Subcutaneous abdominal adipose tissue (tissue), 5 donors: Measurements from ENCODE around the gene PEX14.

Experiments used
- H3K27ac ChIP-seq: one replicate; pipeline ENCODE4 v1.7.0; 2013; ENCODE audit warnings: low read depth, mild to moderate bottlenecking, inconsistent platforms, low read length, moderate library complexity
- H3K27me3 ChIP-seq, 5 donors: one replicate each; pipeline ENCODE4 v1.7.0; 2013; ENCODE audit warnings: low read length in 5 of 5, inconsistent platforms in 1 of 5; ENCODE audit not compliant: control insufficient read depth in 5 of 5, insufficient read depth in 4 of 5
- H3K36me3 ChIP-seq, 5 donors: one replicate each; pipeline ENCODE4 v1.7.0; 2013; ENCODE audit warnings: low read length in 5 of 5; ENCODE audit not compliant: control insufficient read depth in 5 of 5, insufficient read depth in 5 of 5
- H3K4me1 ChIP-seq, 5 donors: one replicate each; pipeline ENCODE4 v1.7.0; 2013; ENCODE audit warnings: low read length in 5 of 5, mild to moderate bottlenecking in 3 of 5, moderate library complexity in 1 of 5; ENCODE audit not compliant: control insufficient read depth in 5 of 5, insufficient read depth in 5 of 5
- H3K4me3 ChIP-seq, 5 donors: one replicate each; pipeline ENCODE4 v1.7.0; 2013; ENCODE audit warnings: low read length in 5 of 5, low read depth in 1 of 5
- H3K9ac ChIP-seq, 5 donors: one replicate each; pipeline ENCODE4 v1.7.0; 2013; ENCODE audit warnings: low read length in 5 of 5, mild to moderate bottlenecking in 4 of 5, moderate library complexity in 3 of 5
- H3K9me3 ChIP-seq, 5 donors: one replicate each; pipeline ENCODE4 v1.7.0; 2013; ENCODE audit warnings: low read length in 5 of 5; ENCODE audit not compliant: control insufficient read depth in 5 of 5
- donor health status: healthy.
- donor health status: healthy.
- donor health status: healthy.
- donor health status: healthy.
- donor health status: healthy.

The PEX14 gene

DNA sequence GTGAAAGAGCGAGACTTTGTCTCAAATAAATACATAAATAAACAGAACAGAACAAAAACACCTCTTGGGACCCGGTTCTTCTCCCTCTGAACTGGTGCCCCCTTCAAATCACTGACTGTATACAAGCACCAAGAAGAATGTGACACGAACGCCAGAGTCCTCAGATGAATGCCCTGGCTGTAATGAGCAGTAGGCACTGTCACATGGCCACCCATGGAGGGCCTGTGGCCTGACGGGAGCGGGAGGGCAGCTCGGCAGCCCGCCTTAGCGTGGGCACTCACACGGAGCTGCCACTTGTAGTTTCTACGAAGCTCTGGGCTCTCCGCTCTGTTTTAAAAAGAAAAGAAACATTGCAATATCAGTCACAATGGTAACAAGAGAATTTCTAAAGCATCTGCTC lies 146.0 kb downstream of the PEX14 start:
- peaks cover 2 to 66% (median 52%) of the 10 kb centered on the region in 5 donors for H3K36me3 ChIP-seq
- H3K27ac ChIP-seq: no peak overlapping the region
- no peaks in the 10 kb centered on the region for H3K9me3 ChIP-seq
- peaks cover 0 to 12% (median 2%) of the 10 kb centered on the region in 5 donors for H3K4me1 ChIP-seq
- H3K4me3 ChIP-seq: no peak overlapping the region
- H3K27me3 ChIP-seq: no peaks in the 10 kb centered on the region
- H3K9ac ChIP-seq: no peak overlapping the region

GRCh38 chr1:10621906-10622305 lies 147.2 kb downstream of the PEX14 start:
- Histone ChIP-seq H3K4me3 (no peak overlapping the region), H3K36me3 (peaks cover 2 to 64% (median 46%) of the 10 kb centered on the region in 5 donors), H3K27ac (no peak overlapping the region), H3K9ac (no peak overlapping the region), H3K9me3 (no peaks in the 10 kb centered on the region), H3K27me3 (no peaks in the 10 kb centered on the region), H3K4me1 (peaks cover 0 to 18% (median 5%) of the 10 kb centered on the region in 5 donors)

- H3K27ac ChIP-seq: no peak overlapping the region
- no peaks in the 10 kb centered on the region for H3K27me3 ChIP-seq
- no peak overlapping the region for H3K4me3 ChIP-seq
- peaks cover 0 to 18% (median 5%) of the 10 kb centered on the region in 5 donors for H3K4me1 ChIP-seq
- H3K9ac ChIP-seq: no peak overlapping the region
- peaks cover 2 to 64% (median 47%) of the 10 kb centered on the region in 5 donors for H3K36me3 ChIP-seq
- H3K9me3 ChIP-seq: no peaks in the 10 kb centered on the region
These were observed 148.3 kb downstream of the PEX14 start for GRCh38 chr1:10622910-10623685.

GRCh38 chr1:10623686-10624145 lies 149.0 kb downstream of the PEX14 start:
- Histone ChIP-seq H3K9me3 (no peaks in the 10 kb centered on the region), H3K36me3 (peaks cover 2 to 63% (median 41%) of the 10 kb centered on the region in 5 donors), H3K27ac (no peak overlapping the region), H3K27me3 (no peaks in the 10 kb centered on the region), H3K9ac (no peak overlapping the region), H3K4me3 (no peak overlapping the region), H3K4me1 (peaks cover 0 to 20% (median 5%) of the 10 kb centered on the region in 5 donors)

GRCh38 chr1:10624256-10625050 lies 149.7 kb downstream of the PEX14 start:
- no peak overlapping the region for H3K27ac ChIP-seq
- no peak overlapping the region for H3K4me3 ChIP-seq
- H3K27me3 ChIP-seq: no peaks in the 10 kb centered on the region
- H3K4me1 ChIP-seq: peaks cover 0 to 21% (median 5%) of the 10 kb centered on the region in 5 donors
- H3K9me3 ChIP-seq: no peaks in the 10 kb centered on the region
- H3K36me3 ChIP-seq: peaks cover 2 to 69% (median 40%) of the 10 kb centered on the region in 5 donors
- no peak overlapping the region for H3K9ac ChIP-seq

DNA sequence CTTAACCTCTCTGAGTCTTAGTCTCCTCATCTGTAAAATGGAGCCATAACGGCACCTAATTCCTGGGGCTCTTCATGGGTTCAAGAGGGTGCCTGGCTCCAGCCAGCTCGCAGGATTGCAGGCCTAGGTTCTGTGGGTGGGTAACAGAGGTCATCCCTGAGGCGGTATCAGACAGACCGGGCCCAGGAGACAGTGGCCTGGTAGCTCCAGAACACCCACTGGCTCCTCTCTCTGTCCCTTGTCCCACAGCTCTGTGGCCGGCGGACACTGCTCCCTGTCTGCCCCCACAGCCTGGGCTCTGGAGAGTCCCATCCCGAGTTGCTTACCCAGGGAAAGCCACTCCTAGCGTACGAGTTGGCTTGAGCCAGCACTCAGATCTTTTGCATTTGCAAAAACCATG lies 150.3 kb downstream of the PEX14 start:
- H3K4me1 ChIP-seq: peaks cover 0 to 21% (median 5%) of the 10 kb centered on the region in 5 donors
- H3K36me3 ChIP-seq: peaks cover 2 to 75% (median 45%) of the 10 kb centered on the region in 5 donors
- no peak overlapping the region for H3K27ac ChIP-seq
- no peaks in the 10 kb centered on the region for H3K9me3 ChIP-seq
- no peaks in the 10 kb centered on the region for H3K27me3 ChIP-seq
- H3K4me3 ChIP-seq: no peak overlapping the region
- peak overlapping the region in 1 of 5 donors; percentile 36 for H3K9ac ChIP-seq

GRCh38 chr1:10625554-10625953 lies 150.8 kb downstream of the PEX14 start:
- peak overlapping the region in 1 of 5 donors; percentile 36 for H3K9ac ChIP-seq
- no peaks in the 10 kb centered on the region for H3K27me3 ChIP-seq
- H3K4me3 ChIP-seq: no peak overlapping the region
- H3K9me3 ChIP-seq: no peaks in the 10 kb centered on the region
- no peak overlapping the region for H3K27ac ChIP-seq
- H3K36me3 ChIP-seq: peaks cover 2 to 79% (median 50%) of the 10 kb centered on the region in 5 donors
- peaks cover 0 to 21% (median 5%) of the 10 kb centered on the region in 5 donors for H3K4me1 ChIP-seq

DNA sequence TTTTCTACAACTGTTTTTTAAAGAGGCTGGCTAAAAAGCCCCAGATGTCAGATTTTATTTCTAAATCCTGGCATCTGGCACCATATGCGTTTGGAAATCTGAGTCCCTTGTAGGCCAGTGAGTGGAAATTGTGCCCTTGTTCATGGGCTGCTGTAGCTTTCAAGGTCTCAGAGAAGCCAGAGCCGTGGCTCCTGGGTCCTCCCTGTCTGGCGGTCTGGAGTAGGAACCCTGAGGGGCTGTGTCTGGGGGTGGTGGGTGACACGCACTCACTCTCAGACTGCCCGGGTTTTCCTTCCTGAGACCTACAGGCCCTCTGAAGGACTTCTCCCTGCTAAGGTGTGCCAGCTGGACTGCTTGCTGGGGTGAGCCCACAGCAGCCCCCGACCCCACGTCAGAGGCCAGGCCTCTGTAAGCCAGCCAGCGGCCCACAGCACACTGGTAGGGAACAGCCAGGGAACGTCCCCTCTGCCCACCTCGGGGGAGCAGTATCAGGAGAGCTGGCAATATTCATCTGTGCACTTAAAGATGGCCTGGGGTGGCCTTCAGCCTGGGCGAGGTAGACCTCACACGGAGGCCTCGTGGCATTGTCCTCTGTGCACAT lies 151.5 kb downstream of the PEX14 start:
- H3K9me3 ChIP-seq: no peaks in the 10 kb centered on the region
- H3K27ac ChIP-seq: no peak overlapping the region
- peaks cover 0 to 21% (median 5%) of the 10 kb centered on the region in 5 donors for H3K4me1 ChIP-seq
- no peaks in the 10 kb centered on the region for H3K27me3 ChIP-seq
- peaks cover 2 to 86% (median 55%) of the 10 kb centered on the region in 5 donors for H3K36me3 ChIP-seq
- no peak overlapping the region for H3K9ac ChIP-seq
- no peak overlapping the region for H3K4me3 ChIP-seq

GRCh38 chr1:10626791-10627410 lies 152.2 kb downstream of the PEX14 start:
- H3K27ac ChIP-seq: no peak overlapping the region
- no peak overlapping the region for H3K4me3 ChIP-seq
- H3K9ac ChIP-seq: no peak overlapping the region
- peaks cover 0 to 89% (median 54%) of the 10 kb centered on the region in 5 donors for H3K36me3 ChIP-seq
- H3K9me3 ChIP-seq: no peaks in the 10 kb centered on the region
- no peaks in the 10 kb centered on the region for H3K27me3 ChIP-seq
- peaks cover 0 to 21% (median 5%) of the 10 kb centered on the region in 5 donors for H3K4me1 ChIP-seq
